ENCODE data around the gene FSTL4. TPM values are rescaled to one million over a fixed set of nuclear protein-coding genes. Genes with fewer than 3 reads are reported as not detected.

The FSTL4 gene
- total and polyA plus RNA-seq, 2 experiments from 2014 or later = 1.4 to 2.8 TPM

GRCh38 chr5:133356396-133356983 lies 255.9 kb downstream of the FSTL4 start:
- H4K20me1 ChIP-seq (replicated peaks; ENCODE audit: insufficient read depth) = no peaks in the 10 kb centered on the region
- no peaks in the 10 kb centered on the region for H3K9me2 ChIP-seq (ENCODE audit: insufficient read depth)
- DNase-seq (ENCODE audit: low spot score) = no peak
- H3K4me3 ChIP-seq = no peak overlapping the region
- no peaks in the 10 kb centered on the region; the same call in 2 of the 3 replicates for H3K9me3 Mint-ChIP-seq
- ATAC-seq = no peak
- no peaks in the 10 kb centered on the region for H3K36me3 Mint-ChIP-seq (ENCODE audit: low read depth)
- H3K4me2 ChIP-seq = no peak overlapping the region
- no peaks in the 10 kb centered on the region for H3K36me3 ChIP-seq (ENCODE audit: insufficient read depth)
- H3K27me3 ChIP-seq (ENCODE audit: insufficient read depth) = no peaks in the 10 kb centered on the region
- no peaks in the 10 kb centered on the region for H3F3A ChIP-seq (replicated peaks; ENCODE audit: low read depth)
- H3K4me1 Mint-ChIP-seq = peaks cover 22% of the 10 kb centered on the region
- H2AFZ ChIP-seq = no peak overlapping the region
- H3K4me3 Mint-ChIP-seq = no peak overlapping the region
- no peaks in the 10 kb centered on the region for H3K27me3 Mint-ChIP-seq (ENCODE audit: insufficient read depth, low read depth, poor library complexity)
- TF ChIP-seq REST (IDR thresholded peaks at IDR 0.05; ENCODE audit: unreplicated experiment) = no peak
- no peak for TF ChIP-seq ZNF462 (CRISPR knock-in tag; IDR thresholded peaks at IDR 0.05)
- no peak for TF ChIP-seq JUNB (IDR thresholded peaks at IDR 0.05; ENCODE audit: unreplicated experiment)
- TF ChIP-seq NANOG (IDR thresholded peaks at IDR 0.05; ENCODE audit: borderline replicate concordance) = no peak
- no peak for TF ChIP-seq EZH2 (IDR thresholded peaks at IDR 0.05; ENCODE audit: low read depth, unreplicated experiment)
- no peak for TF ChIP-seq ETS1 (IDR thresholded peaks at IDR 0.05)
- TF ChIP-seq POLR2AphosphoS5 (IDR thresholded peaks at IDR 0.05; ENCODE audit: low read depth) = no peak
- no peak for TF ChIP-seq STAT1 (IDR thresholded peaks at IDR 0.05; ENCODE audit: unreplicated experiment)
- no peak for TF ChIP-seq ZNF114 (CRISPR knock-in tag; IDR thresholded peaks at IDR 0.05)
- no peak for TF ChIP-seq ZNF331 (CRISPR knock-in tag; IDR thresholded peaks at IDR 0.05; ENCODE audit: low read depth)
- no peak for TF ChIP-seq EZH2phosphoT487 (IDR thresholded peaks at IDR 0.05; ENCODE audit: unreplicated experiment)
- no peak for TF ChIP-seq CTCF (conservative IDR thresholded peaks at IDR 0.05; ENCODE audit: low read depth in 2 of 2)
- no peak for TF ChIP-seq CREB1 (CRISPR knock-in tag; IDR thresholded peaks at IDR 0.05; ENCODE audit: low read depth)
- H3K4me1 ChIP-seq (ENCODE audit: insufficient read depth) = 0 out of 2 replicates have a peak, but pooled peaks cover 4% of the 10 kb centered on the region
- no peak overlapping the region for H3K27ac ChIP-seq (ENCODE audit: low read depth)
- H3K79me2 ChIP-seq (replicated peaks; ENCODE audit: insufficient read depth) = no peaks in the 10 kb centered on the region
- H3K27ac Mint-ChIP-seq = no peak overlapping the region
